GM18499 (cell line): ENCODE results near the gene MICAL3.
"Not testable (repeated sequence)": the region's sequence is repeated elsewhere in the genome, so short reads cannot be mapped to it uniquely, and the experiment has no call there.

Experiments used
- ATAC-seq: cut with Tn5 transposase; IDR thresholded peaks from one replicate; pipeline ENCODE4 v1.9.1; 2021; ENCODE audit warnings: moderate number of reproducible peaks; ENCODE audit not compliant: insufficient read depth, unreplicated experiment

The MICAL3 gene

DNA sequence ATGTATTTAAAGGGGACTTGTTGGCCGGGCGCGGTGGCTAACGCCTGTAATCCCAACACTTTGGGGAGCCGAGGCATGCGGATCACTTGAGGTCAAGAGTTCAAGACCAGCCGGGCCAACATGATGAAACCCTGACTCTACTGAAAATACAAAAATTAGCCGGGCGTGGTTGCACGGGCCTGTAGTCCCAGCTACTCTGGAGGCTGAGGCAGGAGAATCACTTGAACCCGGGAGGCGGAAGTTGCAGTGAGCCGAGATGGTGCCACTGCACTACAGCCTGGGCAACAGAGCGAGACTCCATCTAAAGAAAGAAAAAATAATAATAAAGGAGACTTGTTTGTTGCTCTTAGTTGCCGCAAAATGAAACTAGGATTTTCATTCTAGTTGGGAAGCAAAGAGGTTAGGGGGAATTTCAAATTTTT lies 22.5 kb downstream of the MICAL3 start:
- ATAC-seq = not testable (repeated sequence)

DNA sequence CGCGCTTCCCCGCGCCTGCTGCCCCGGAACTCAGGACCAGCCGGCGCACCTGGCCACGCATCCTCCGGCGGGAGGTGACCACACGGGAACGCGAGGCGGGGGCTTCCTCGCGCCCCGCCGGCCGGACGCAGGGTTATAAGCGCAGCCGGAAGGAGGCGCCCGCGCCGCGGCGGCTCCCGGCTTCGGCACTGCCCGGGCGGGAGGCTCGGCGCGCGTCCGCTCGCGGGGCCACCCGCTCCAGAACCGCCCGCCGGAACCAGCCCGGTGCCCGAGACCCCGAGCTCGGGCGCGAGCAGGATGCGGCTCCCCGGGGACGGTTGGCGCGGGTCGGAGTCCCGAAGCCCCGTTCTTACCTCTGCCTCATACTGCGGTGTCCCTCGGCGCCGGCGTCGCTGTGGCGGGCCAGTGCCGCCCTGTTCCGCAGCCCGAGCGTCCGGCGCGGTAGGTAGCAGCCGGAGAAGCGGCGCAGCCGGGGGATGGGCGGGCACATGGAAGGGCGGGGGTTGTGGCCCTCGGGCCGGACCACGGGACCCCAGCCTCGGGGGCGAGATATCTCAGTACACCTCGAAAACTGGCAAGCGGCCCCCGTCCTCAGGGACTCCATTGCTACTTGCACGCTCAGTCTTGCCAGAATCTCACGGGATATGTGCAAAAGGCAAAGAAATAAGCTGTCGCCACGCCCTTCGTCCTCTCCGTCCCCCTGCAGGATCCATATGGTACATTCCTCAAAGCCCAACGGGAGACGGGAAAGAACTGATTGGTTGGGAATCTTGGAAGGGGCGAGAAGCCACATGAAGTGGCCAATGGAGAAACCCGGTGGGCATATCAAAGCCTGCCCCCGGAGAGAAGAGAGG lies 23.1 kb downstream of the MICAL3 start:
- ATAC-seq = no peak

GRCh38 chr22:18000441-18001039 lies 23.8 kb downstream of the MICAL3 start:
- no peak for ATAC-seq

GRCh38 chr22:17999851-18000250 lies 24.5 kb downstream of the MICAL3 start:
- ATAC-seq = no peak

GRCh38 chr22:17998913-17999312 lies 25.4 kb downstream of the MICAL3 start:
- no peak for ATAC-seq

- no peak for ATAC-seq
Observed at GRCh38 chr22:17997456-17997855, 26.9 kb downstream of the MICAL3 start.

DNA sequence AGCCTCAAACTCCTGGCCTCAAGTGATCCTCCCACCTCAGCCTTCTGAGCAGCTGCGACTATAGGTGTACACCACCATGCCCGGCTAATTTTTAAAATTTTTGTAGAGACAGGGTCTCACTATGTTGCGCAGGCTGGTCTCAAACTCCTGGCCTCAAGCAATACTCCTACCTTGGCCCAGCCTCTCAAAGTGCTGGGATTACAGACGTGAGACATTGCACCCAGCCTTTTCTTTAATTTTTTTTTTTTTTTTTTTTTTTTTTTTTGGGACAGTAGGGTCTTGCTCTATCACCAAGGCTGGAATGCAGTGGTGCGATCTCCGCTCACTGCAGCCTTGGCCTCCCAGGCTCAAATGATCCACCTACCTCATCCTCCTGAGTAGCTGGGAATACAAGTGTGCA lies 29.1 kb downstream of the MICAL3 start:
- not testable (repeated sequence) for ATAC-seq

DNA sequence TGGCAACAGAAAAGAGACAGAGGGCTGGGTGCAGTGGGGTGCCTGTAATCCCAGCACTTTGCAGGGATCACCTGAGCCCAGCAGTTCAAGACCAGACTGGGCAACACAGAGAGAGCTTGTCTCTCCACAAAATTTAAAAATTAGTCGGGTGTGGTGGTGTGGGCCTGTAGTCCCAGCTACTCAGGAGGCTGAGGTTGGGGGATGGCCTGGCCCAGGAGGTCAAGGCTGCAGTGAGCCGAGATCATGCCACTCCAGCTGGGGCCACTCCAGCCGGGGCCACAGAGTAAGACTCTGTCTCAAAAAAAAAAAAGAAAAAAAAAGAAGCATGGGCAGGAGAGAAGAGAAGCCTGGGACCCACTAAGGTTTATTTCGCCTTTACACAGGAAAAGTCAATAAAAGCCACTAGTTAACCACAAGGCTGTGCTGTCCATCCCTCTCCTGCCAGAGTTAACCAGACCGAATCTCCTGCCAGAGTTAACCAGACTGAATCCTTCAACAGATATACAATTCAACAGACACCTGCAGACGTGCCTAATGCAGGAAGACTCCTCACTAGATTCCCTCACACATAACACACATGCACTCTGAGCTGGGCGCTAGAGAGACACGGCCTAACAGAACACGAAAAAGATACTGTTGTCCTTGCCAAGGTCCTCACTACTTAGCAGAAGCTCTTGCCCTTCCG lies 29.8 kb downstream of the MICAL3 start:
- ATAC-seq = no peak

DNA sequence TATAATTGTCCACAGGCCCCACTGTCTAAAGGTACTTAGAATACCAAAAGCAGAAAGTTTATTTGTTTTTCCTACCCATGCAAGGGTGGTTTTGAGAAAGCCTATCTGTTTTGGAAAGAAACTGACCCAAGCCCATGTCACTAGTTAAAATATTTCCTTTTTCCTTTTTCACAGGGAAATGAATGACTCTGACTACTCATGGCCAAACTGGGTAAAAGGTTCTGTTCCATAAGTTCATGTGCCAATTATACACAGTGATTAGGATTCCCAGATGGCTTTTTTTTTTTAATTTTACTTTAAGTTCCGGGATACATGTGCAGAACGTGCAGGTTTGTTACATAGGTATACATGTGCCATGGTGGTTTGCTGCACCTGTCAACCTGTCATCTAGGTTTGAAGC lies 31.4 kb downstream of the MICAL3 start:
- ATAC-seq = not testable (repeated sequence)

GRCh38 chr22:17991992-17992391 lies 32.4 kb downstream of the MICAL3 start:
- not testable (repeated sequence) for ATAC-seq

DNA sequence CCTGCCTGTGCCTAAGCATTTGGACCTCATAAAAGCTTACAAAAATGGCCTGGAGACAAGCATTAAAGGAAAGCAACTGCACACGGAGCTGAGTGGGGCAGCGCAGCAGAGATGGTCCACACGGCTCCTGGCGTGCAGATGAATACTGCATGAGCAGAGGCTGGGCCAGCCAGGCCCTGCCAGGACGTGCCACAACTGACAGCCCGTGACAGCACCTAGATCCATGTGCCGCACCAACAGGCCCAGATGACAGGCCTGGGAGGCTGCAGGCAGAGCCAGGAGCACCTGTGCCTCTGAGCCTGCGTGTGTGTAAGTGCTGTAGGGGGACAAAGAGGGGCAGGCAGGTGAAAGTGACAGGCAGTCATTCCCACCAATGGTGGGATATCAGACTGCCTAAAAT lies 33.4 kb downstream of the MICAL3 start:
- ATAC-seq = no peak

- ATAC-seq = no peak
Observed at GRCh38 chr22:17990147-17990546, 34.2 kb downstream of the MICAL3 start.

DNA sequence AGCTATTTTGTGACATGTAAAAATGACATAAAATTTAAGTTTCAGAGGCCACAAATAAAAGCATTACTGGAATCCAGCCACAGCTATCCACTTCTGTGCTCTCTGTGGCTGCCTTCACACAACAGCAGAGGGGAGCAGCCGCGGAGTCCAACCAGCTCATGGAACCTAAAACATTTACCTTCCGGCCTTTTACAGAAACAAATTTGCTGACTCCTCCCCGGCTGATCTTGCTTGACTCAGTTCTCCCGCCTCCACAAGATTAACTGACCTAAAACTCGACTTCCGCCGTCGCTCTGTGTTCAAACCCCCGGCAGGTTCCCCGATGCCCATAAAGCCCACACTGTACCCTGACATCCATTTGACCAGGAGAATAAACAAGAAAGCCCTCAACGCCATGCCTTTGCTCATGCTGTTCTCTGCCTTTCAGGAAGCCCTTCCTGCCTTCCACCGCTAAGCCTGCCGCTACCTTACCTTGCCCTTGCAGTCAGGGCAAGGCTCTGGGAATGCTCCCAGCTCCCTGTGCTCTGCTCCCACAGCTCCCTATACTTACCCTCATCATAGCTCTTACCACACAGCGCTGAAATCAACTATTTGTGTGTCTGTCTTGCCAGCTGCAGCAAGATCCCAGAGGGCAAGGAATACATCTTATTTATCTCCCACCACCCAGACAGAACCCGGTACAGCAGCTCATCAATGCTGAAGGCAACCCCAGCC lies 35.4 kb downstream of the MICAL3 start:
- ATAC-seq = no peak

- no peak for ATAC-seq
Observed at GRCh38 chr22:17985606-17986005, 38.8 kb downstream of the MICAL3 start.

DNA sequence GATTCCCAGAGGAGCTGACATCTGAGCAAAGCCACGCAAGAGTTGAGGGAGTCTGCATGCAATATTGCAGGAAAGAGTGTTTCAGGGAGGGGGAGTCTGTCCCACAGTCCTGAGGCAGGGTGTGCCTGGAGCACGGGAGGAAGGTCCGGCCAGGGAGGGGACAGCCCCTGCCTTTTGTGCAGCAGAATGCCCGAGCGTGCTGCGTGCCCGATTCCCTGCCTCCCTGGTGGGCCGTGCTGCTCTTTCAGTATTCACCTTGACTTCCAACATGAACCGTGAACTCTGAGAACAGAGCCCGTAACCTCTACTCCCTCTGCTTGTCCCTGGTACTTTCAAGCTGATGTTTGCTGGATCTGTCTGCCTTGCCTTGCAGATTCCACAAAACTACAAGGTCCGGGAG lies 39.3 kb downstream of the MICAL3 start:
- not testable (repeated sequence) for ATAC-seq

GRCh38 chr22:17984114-17984513 lies 40.2 kb downstream of the MICAL3 start:
- no peak for ATAC-seq

DNA sequence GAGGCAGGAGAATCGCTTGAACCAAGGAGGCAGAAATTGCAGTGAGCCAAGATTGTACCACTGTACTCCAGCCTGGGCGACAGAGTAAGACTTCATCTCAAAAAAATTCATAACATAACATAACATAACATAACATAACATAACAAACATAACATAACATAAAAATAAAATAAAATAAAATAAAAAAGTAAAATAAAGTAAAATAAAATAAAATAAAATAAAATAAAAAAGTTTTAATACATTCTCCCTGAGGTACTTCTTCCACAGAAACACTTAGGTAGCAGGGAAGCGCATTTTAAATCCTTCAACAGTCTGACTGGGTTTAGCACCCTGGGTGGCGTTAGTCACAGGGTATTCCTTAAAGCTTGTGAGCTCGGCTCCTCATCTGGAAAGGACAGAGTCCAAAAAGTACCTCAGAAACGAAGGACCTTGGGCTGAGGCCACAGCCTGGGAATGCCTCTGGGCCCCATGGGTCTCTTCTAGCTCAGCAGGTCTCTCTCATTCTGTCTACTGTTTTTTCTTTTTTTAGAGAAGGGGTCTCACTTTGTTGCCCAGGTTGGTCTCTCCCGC lies 41.7 kb downstream of the MICAL3 start:
- ATAC-seq = no peak

DNA sequence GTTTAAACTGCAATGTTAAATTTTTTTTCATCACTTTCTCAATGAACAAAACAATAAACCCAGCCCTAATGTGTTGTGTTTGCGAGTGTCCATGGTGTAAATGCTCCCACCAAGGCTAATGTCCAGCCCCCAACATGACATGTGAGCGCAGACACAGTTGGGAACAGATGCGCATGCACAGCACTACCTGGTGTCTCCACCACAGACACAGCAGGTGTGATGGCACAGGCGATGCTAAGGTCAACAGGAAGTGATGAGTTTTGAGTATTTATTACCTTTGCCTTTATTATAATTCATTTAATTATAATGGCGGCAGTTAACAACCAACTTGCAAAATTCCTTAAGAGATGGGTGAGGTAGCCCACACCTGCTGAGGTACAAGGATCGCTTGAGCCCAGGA lies 42.9 kb downstream of the MICAL3 start:
- no peak for ATAC-seq

DNA sequence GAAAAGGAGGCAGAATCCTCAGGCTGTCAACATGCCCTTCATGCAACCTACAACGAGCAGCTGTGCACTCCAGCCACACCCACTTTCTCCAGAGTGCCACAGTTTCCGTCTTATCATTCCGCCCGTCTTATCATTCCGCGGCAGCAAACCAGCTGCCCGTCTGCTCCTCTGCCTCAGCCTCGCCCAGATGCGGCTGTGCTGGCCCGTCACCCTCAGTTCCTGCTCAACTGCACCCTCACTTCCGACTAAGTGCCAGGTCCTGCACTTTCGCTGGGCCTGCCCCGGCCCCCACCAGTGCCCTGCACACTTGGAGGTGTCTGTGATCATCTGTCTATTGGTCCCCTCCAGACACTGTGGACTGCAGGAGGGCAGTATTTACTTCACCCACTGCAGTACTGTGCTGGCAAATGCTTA lies 43.7 kb downstream of the MICAL3 start:
- no peak for ATAC-seq

GRCh38 chr22:17980015-17980590 lies 44.3 kb downstream of the MICAL3 start:
- ATAC-seq = no peak
